ENCODE results near the gene PTX3.

The PTX3 gene

GRCh38 chr3:157464321-157464720, 27.7 kb downstream of the PTX3 start:
- DNase-seq (ENCODE audit: low spot score) = no peak
- TF ChIP-seq CTCF (IDR thresholded peaks at IDR 0.05; ENCODE audit: borderline replicate concordance, control extremely low read depth, extremely low read depth, insufficient read depth, missing control alignments) = no peak
- in situ Hi-C loops (cut with MboI; ENCODE audit: low sequenced_read_pairs, unreplicated experiment) = no loop called here

GRCh38 chr3:157465741-157466140, 29.1 kb downstream of the PTX3 start:
- in situ Hi-C loops (cut with MboI; ENCODE audit: low sequenced_read_pairs, unreplicated experiment) = no loop called here
- TF ChIP-seq CTCF (IDR thresholded peaks at IDR 0.05; ENCODE audit: borderline replicate concordance, control extremely low read depth, extremely low read depth, insufficient read depth, missing control alignments) = no peak
- no peak for DNase-seq (ENCODE audit: low spot score)

- in situ Hi-C loops (cut with MboI; ENCODE audit: low sequenced_read_pairs, unreplicated experiment) = no loop called here
- no peak for DNase-seq (ENCODE audit: low spot score)
- TF ChIP-seq CTCF (IDR thresholded peaks at IDR 0.05; ENCODE audit: borderline replicate concordance, control extremely low read depth, extremely low read depth, insufficient read depth, missing control alignments) = no peak
These were observed 30.6 kb downstream of the PTX3 start for GRCh38 chr3:157467200-157467599.

GRCh38 chr3:157469561-157470294, 33.1 kb downstream of the PTX3 start:
- no peak for DNase-seq (ENCODE audit: low spot score)
- in situ Hi-C loops (cut with MboI; ENCODE audit: low sequenced_read_pairs, unreplicated experiment) = no loop called here
- TF ChIP-seq CTCF (IDR thresholded peaks at IDR 0.05; ENCODE audit: borderline replicate concordance, control extremely low read depth, extremely low read depth, insufficient read depth, missing control alignments) = no peak

- no peak for DNase-seq (ENCODE audit: low spot score)
- no peak for TF ChIP-seq CTCF (IDR thresholded peaks at IDR 0.05; ENCODE audit: borderline replicate concordance, control extremely low read depth, extremely low read depth, insufficient read depth, missing control alignments)
- in situ Hi-C loops (cut with MboI; ENCODE audit: low sequenced_read_pairs, unreplicated experiment) = no loop called here
These were observed 34.4 kb downstream of the PTX3 start for GRCh38 chr3:157471064-157471463.

GRCh38 chr3:157472648-157473047, 36.0 kb downstream of the PTX3 start:
- no peak for TF ChIP-seq CTCF (IDR thresholded peaks at IDR 0.05; ENCODE audit: borderline replicate concordance, control extremely low read depth, extremely low read depth, insufficient read depth, missing control alignments)
- in situ Hi-C loops (cut with MboI; ENCODE audit: low sequenced_read_pairs, unreplicated experiment) = no loop called here
- DNase-seq (ENCODE audit: low spot score) = no peak

Data from GM13976 (cell line).